HepG2 (cell line): ENCODE results near the gene DNAJB2. TPM values are rescaled to one million over a fixed set of nuclear protein-coding genes. Genes with fewer than 3 reads are reported as not detected.

Source experiments
- CHD4 ChIP-seq: fragments of 200-600 bp; sonication (generic); IDR thresholded peaks from 2 replicates; pipeline ENCODE4 v1.7.0; 2017; ENCODE audit warnings: mild to moderate bottlenecking, low read length, borderline replicate concordance
- GTF3A ChIP-seq: sonication (generic); formaldehyde crosslinking; conservative IDR thresholded peaks from 2 replicates; pipeline ENCODE4 v1.4.0; 2020; ENCODE audit warnings: mild to moderate bottlenecking, missing genetic modification reagents
- MBNL3 ChIP-seq: fragments of 250-450 bp; sonication (Bioruptor Pico); conservative IDR thresholded peaks from 2 replicates; pipeline ENCODE4 v1.8.0; 2022; ENCODE audit warnings: mild to moderate bottlenecking, inconsistent platforms
- MYNN ChIP-seq: sonication (generic); formaldehyde crosslinking; IDR thresholded peaks from 2 replicates; pipeline ENCODE4 v1.4.0; 2020; ENCODE audit warnings: mild to moderate bottlenecking, low read depth, missing genetic modification reagents
- PRPF4 ChIP-seq: fragments of 200-400 bp; formaldehyde crosslinking; IDR thresholded peaks from 2 replicates; pipeline ENCODE4 v1.6.1; 2016; ENCODE audit warnings: low read length, low read depth; ENCODE audit not compliant: poor library complexity, severe bottlenecking
- RERE ChIP-seq: IDR thresholded peaks from 2 replicates; pipeline ENCODE4 v1.6.1; 2016; ENCODE audit warnings: low read depth, missing genetic modification reagents, missing compliant biosample characterization
- SMARCE1 ChIP-seq: fragments of 450-650 bp; IDR thresholded peaks from 2 replicates; pipeline ENCODE4 v1.6.1; 2017; ENCODE audit warnings: borderline replicate concordance
- SOX13 ChIP-seq, 3 experiments: fragments of 450-650 bp in 1 of 3; sonication (generic) in 1 of 3; formaldehyde crosslinking in 1 of 3; IDR thresholded peaks in 2 of 3; conservative IDR thresholded peaks in 1 of 3; 2 replicates each; pipeline versions ENCODE4 v1.5.0 to v1.6.1; 2016 to 2020; ENCODE audit warnings: antibody characterized with exemption in 1 of 3, mild to moderate bottlenecking in 1 of 3, missing compliant biosample characterization in 1 of 3, missing genetic modification reagents in 1 of 3, moderate library complexity in 1 of 3
- SP5 ChIP-seq: IDR thresholded peaks from 2 replicates; pipeline ENCODE4 v1.6.1; 2016; ENCODE audit warnings: low read depth, borderline replicate concordance
- ZBTB25 ChIP-seq: IDR thresholded peaks from 2 replicates; pipeline ENCODE4 v1.6.1; 2018; ENCODE audit warnings: missing genetic modification reagents
- ZNF20 ChIP-seq: sonication (generic); formaldehyde crosslinking; IDR thresholded peaks from 2 replicates; pipeline ENCODE4 v1.4.0; 2020; ENCODE audit warnings: mild to moderate bottlenecking, moderate library complexity, missing genetic modification reagents
- ZNF207 ChIP-seq: fragments of 450-650 bp; IDR thresholded peaks from 2 replicates; pipeline ENCODE4 v1.6.1; 2016; ENCODE audit warnings: antibody characterized with exemption, borderline replicate concordance
- ZNF501 ChIP-seq: sonication (generic); formaldehyde crosslinking; IDR thresholded peaks from 2 replicates; pipeline ENCODE4 v1.5.1; 2020; ENCODE audit warnings: mild to moderate bottlenecking, moderate library complexity, missing genetic modification reagents
- ZSCAN21 ChIP-seq: sonication (generic); formaldehyde crosslinking; IDR thresholded peaks from 2 replicates; pipeline ENCODE4 v1.8.0; 2022; ENCODE audit warnings: mild to moderate bottlenecking, missing genetic modification reagents, moderate library complexity, borderline replicate concordance
- polyA plus RNA-seq, 8 experiments: library from polyadenylated mRNA; depleted of rRNA in 3 of 8; stranded (reverse) in 7 of 8; unstranded in 1 of 8; fragments of >200 nt; fragmentation: Illumina TruSeq in 4 of 8; extraction: Trizol in 4 of 8; gene quantifications; 2 replicates each; pipeline versions ENCODE4 v1.2.1 to v1.2.3, GENCODE V29; 2011 to 2016; ENCODE audit warnings: low read depth in 4 of 8, missing spikeins in 1 of 8, mixed read lengths in 1 of 8; ENCODE audit not compliant: insufficient read depth in 1 of 8
- total RNA-seq, 5 experiments: library from RNA; depleted of rRNA; stranded (reverse); fragments of >200 nt; fragmentation: Illumina TruSeq; extraction: Trizol; gene quantifications; 2 replicates each; pipeline ENCODE4 v1.2.3, GENCODE V29; 2016; ENCODE audit warnings: low read depth in 1 of 5
- TF ChIP-seq, protein P1 (sequence below): IDR thresholded peaks from 2 replicates; pipeline ENCODE4 v1.4.0; 2020; ENCODE audit warnings: mild to moderate bottlenecking, missing genetic modification reagents

The DNAJB2 gene
- total and polyA plus RNA-seq, 2 of the 13 experiments (the other 11 are each of a cell fraction or from before 2014, with no cell fraction given): 21.3 to 31.1 TPM

DNA sequence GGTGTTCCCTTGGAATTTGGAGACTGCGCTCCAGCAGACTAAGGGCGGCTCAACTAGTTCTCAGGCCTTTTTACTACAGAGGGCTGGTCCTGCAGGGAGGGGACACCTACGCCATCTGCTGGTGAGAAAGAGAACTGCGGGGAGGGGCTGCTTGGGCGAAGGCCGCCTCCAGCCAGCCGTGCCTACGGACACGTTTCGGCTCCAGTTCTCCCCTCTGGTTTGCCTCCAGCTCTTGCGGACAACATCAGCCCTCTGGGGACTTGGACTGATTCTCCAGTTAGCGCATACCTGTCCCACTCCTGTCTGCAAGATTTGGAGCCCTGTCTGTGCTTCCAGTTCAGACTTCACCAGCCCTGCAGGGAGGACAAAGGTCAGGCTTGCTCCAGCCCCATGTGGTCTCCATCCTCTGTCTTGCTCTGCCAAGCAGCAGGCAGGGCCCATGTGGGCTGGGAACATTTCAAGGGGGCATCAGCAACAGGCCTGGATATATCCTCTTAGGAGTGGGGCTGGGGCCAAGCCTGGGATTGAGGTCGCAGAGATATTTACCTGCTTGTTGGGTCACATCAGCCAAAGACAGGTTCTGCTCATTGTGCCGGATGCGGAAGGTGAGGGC lies 19.7 kb downstream of the DNAJB2 start (continued):
- TF ChIP-seq, protein P1, sequence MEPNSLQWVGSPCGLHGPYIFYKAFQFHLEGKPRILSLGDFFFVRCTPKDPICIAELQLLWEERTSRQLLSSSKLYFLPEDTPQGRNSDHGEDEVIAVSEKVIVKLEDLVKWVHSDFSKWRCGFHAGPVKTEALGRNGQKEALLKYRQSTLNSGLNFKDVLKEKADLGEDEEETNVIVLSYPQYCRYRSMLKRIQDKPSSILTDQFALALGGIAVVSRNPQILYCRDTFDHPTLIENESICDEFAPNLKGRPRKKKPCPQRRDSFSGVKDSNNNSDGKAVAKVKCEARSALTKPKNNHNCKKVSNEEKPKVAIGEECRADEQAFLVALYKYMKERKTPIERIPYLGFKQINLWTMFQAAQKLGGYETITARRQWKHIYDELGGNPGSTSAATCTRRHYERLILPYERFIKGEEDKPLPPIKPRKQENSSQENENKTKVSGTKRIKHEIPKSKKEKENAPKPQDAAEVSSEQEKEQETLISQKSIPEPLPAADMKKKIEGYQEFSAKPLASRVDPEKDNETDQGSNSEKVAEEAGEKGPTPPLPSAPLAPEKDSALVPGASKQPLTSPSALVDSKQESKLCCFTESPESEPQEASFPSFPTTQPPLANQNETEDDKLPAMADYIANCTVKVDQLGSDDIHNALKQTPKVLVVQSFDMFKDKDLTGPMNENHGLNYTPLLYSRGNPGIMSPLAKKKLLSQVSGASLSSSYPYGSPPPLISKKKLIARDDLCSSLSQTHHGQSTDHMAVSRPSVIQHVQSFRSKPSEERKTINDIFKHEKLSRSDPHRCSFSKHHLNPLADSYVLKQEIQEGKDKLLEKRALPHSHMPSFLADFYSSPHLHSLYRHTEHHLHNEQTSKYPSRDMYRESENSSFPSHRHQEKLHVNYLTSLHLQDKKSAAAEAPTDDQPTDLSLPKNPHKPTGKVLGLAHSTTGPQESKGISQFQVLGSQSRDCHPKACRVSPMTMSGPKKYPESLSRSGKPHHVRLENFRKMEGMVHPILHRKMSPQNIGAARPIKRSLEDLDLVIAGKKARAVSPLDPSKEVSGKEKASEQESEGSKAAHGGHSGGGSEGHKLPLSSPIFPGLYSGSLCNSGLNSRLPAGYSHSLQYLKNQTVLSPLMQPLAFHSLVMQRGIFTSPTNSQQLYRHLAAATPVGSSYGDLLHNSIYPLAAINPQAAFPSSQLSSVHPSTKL (CRISPR knock-in tag): peak; percentile 39; the same call in 1 of the 2 replicates
- TF ChIP-seq SOX13 (IDR thresholded peaks at IDR 0.05): no peak
- TF ChIP-seq SOX13 (CRISPR knock-in tag; conservative IDR thresholded peaks at IDR 0.05 in 1 of 2, IDR thresholded peaks at IDR 0.05 in 1 of 2): no peak
- TF ChIP-seq ZNF20: no peak
- no peak for TF ChIP-seq MBNL3 (CRISPR knock-in tag)
- no peak for TF ChIP-seq ZSCAN21 (CRISPR knock-in tag)
- TF ChIP-seq ZNF207: no peak
- no peak for TF ChIP-seq RERE (CRISPR knock-in tag)
- no peak for TF ChIP-seq PRPF4
- TF ChIP-seq MYNN (CRISPR knock-in tag): no peak
- TF ChIP-seq SP5 (CRISPR knock-in tag): 0 out of 2 replicates have a peak, but pooled peaks have one; percentile 14
- no peak for TF ChIP-seq SMARCE1
- TF ChIP-seq CHD4: no peak
- 0 out of 2 replicates have a peak, but pooled peaks have one; percentile 27 for TF ChIP-seq ZBTB25
- peak; percentile 87 for TF ChIP-seq ZNF501 (CRISPR knock-in tag)
- 0 out of 2 replicates have a peak, but pooled peaks have one; percentile 38 for TF ChIP-seq GTF3A (CRISPR knock-in tag)
